Measurements from ENCODE around the gene PEX5L.
"Not testable (repeated sequence)": the region's sequence is repeated elsewhere in the genome, so short reads cannot be mapped to it uniquely, and the experiment has no call there.

Gene PEX5L

DNA sequence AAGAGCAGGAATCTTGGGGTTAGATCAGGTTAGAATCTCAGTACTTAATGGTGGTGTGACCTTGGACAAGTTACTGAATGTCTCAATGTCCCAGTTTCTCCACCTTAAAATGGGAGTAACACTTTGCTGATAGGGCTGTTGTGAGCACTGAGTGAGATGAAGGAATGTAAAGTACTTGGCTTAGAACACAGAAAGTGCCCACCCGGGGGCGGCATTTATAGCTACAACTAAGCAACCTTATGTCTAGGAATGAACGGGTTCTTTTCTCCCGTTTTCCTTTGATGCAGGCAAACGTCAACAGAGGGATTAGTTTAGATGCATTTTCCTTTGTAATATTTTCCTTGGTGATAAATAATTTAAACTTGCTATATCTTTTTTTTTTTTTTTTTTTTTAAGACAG is 207.3 kb downstream of the PEX5L start:
- no peak for DNase-seq

DNA sequence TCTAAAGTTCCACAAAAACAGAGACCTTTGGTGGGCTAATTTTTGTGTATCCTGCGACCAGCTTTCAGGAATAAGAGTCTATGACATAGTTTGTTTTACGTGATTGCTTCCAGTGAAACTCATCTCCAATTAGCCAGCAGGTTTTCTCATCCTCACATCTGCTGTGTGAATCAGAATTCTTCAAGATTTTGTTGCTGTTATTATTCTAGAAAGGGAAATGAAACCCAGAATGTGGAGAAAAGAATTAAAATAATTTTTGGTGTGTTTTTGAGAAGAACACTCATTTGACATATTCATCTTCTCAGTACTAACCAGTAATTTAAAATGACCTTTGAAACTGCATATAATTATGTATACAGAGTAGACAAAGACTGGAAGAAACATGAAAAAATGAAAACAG is 208.0 kb downstream of the PEX5L start:
- DNase-seq, result no peak

DNA sequence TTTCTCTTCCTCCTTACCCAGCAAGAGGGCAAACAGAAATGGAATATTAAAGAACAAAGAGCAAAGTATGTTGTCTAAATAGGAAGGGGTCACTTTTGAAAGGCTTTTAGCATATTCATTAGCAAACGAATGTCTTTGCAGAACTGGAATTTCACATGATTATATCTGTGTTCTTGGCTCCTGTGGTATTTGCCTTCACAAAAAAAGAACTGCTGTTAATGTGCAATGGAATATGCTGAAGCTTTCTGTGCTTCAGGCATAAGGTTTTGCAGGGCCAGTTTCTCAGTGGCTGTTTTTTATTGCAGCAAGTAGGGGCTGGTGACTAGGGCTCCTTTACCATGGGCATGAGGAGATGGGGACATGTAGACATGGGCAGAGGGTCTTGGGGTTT is 210.5 kb downstream of the PEX5L start:
- DNase-seq, result no peak

DNA sequence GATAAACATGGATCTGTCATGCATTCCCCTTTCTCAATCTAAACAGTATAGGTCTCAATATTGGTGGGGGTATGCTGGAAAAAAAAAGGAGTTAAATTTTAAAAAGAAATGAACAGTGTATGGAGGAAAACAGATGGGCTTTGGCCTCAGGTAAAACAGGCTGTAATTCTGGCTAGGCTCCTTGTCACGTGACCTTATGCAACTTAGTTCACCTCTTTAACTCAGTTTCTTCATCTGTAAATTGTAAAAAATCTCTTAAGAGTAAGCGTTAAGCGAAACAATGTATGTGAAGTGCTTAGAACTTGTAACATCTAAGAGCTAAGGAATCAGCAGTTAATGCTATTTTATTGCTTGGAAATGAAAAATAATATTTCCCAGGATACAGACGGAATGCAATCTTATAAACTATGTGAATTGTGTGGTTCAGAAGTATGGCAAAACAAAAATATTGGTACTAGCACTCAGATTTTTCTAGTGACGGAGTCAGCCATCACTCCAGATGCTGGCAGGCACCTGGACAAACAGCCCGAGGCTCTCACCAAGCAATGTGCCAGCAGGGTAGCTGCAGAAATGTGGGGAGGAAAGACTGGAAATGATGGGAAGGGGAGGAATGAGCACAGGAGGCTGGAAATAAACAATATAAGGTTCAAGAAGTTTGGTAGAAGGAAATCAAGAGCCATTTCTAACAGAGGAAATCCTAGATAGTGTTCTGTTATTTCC is 211.1 kb downstream of the PEX5L start:
- DNase-seq, result no peak

DNA sequence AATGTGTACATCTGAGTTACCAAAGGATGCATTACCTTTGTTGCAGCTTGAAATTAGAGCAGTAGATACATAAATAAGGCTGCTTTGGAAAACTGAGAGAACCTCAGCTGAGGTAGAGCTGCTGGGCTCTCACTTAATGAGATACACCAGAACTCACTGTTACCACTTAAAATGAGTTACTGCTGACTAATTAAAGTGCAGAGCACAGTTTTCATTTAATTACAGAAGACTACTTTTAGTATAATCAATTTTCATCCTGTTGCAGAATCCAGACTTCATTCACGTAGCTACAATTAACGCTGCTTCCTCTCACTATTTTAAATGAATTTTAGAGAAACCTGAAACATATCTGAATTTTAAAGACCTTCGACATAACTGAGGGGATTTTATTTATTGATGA is 214.4 kb downstream of the PEX5L start:
- no peak for DNase-seq

DNA sequence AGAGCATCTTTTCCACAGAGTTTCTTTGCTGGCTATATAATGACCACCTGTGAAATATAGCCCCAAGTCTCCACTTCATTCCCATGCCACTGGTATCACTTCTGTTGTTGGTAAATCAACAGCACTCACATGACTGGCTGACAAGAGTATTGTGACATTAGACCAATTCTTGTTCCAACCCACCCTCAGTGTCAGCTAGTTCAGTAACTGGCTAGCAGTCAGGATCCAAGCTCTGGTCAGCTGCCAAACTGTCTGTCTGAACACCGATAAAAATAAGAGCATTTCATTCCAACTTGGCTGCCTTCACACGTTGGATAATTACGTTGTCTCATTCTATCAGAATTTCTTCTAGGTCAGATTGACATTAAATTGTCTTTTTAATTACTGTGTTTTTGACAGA is 217.4 kb downstream of the PEX5L start:
- DNase-seq, result no peak

DNA sequence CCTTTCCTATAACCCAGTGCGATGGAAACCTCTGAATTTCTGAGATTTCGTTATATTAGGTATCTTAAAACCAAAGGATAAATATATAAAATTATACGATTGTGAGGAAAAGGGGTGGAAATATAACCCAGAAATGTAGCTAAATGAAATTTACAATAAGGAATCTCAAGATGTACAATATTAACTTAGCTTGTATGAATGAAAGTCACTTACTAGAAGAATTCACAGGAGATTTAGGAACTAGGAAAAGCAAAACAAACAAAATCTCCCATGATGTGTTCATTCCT is 224.7 kb downstream of the PEX5L start:
- no peak for DNase-seq

DNA sequence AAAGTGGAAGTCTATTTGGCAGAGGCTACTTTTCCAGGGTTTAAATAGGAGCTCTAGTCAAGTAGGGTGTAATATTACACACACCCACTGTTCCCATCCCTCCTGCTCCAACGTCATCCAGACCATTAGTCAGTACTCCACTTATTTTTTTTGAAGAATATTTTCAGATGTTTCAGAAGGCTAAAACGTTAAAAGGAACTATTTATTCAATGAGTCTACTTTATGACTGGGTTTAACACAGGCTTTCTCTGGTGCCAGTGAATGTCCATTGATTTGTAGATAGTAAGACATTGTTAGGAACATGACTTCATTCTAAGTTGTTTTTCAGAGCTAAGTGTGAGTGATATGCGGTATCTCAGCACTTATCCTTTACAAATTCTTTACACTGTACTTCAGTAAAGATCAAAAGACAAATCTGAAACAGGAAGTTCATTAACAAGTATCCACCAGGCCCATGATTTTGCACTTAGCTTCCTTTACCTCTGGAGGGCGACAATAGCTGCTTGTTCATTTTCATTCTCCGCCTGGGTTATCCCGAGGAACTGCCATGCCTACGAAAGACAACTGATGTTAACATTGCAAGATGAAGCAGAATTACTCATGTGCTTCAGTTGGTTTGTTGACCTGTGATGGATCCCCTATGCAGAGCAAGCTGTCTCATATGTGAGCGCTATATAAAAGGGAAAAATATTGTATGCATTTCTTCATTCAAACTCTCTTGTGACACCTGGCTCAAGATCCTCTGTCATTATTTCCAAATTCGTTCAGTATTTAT is 225.2 kb downstream of the PEX5L start:
- no peak for DNase-seq

DNA sequence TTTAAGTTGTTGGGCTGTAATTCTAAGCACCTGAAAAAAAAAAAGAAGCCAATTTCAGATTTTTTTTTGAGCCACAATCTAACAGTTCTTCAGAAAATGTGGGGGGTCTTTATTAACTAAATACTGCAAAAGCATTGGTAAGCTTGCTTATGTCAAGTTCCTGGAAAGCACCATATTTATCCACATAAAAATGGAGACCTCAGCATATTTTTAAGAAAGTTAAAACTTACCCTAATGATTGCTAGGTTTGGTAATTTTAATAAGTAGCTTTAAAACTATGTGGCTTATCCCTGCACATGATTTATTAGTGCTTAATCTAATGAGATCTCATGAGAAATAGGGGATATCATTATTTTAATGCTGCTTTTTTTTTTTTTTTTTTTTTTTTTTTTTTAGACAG is 227.1 kb downstream of the PEX5L start:
- DNase-seq, result no peak

DNA sequence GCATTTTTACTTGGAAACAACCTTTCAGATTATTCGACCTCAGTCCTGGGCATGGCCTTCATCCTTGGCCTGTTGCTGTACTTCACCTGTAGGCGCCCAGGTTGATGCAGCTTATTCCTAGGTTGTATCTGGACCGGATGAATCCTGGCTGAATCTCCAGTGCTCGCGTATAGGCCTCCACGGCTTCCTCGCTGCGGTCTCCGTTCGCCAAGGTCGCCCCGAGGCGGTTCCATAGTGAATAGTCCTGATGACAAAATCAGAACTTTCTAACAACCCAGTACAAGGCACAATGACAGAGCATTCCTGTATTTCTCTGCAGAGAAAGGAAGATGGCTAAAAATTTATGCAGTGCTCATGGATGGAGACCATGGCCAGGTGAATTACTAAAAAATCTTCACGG is 229.1 kb downstream of the PEX5L start:
- no peak for DNase-seq

DNA sequence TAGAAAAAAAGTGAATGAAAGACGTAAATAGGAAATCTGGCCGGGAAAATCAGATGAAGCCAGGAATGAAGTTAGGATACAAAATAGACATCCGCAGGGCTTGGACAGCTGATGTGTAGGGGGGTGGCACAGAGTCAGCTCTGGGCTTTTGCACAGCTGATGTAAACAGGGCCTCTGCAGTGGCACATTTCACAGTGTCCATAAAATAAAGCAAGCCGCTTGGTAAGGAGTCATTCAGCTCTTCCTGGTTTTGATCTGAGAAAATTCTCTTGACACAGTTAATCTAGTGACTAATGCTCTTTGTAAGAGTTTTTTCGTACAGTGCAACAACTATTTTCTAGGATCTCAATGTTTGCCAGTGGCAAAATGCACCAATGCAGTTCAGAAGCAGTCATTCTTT is 230.6 kb downstream of the PEX5L start:
- DNase-seq, result no peak

DNA sequence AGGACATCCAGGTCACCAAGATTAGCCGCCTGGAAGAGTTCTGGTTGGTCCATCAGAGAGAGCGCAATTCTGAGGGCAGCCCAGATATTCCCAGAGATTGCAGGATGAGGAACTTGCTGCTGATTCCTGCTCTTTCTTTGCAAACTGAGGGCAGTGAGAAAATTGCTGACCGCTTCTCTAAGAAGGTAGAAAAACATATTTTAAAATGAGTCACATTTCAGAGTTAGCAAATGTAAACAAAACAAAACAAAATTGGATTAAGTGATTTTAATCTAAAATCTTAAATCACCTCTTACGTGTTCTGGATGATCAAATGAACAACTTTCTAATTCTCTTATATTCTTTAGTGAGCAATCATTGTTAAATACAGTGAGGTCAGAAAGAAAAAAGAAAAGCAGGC is 234.9 kb downstream of the PEX5L start:
- no peak for DNase-seq

DNA sequence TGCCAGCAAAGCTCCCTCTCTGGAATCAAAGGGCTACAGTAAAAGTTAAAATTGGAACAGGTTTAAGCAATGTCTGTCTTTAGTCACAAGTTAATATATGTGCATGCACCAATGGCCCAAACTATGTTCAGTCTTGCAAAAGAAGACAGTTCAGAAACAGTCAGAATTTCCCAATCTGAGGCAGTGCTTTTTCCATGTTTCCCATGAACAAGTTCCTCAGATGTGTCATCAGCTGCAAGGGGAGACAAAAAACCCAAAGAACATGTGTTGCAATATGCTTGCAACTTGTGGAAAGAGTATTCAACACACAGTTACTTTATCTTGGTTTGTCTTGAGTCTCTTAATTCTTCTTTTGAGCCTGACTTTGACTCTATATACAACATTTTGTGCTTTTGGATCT is 235.5 kb downstream of the PEX5L start:
- no peak for DNase-seq

DNA sequence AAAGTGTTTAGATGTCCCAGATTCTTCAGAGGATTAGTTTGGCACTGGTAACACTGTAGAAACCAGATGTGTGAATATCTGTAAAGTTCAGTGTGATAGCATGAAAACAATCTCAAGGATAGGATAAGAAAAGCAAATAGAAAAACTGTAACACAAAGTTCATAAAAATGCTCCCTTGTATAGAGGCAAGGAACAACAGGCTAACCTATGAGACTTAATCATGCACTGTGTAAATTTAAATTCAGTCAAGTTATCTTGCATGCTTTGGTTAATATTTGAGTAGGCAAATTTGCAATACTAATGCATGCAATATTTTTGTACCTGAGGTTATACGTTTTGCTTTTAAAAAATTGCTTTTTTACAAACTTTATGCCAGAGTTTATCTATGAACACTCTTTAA is 239.5 kb downstream of the PEX5L start:
- DNase-seq, result no peak

DNA sequence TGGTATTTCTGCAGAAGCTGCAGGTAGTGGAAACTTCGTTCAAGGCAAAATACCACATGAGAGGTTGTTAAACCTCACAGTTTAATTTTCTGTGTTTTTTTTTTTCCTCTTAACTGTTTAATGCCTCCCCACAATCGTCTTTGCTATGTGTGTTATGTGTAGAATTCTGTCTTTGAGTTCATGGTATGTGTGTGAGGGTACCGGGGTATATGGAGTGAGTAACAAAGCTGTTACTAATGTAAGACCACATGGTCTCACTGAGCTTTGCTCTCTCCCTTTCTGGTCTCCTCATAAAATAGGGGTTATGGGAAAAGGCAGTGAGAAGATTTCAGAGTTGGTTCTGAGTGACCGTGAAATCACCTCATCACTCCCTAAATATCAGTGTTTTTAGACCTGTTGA is 240.3 kb downstream of the PEX5L start:
- DNase-seq, result no peak

DNA sequence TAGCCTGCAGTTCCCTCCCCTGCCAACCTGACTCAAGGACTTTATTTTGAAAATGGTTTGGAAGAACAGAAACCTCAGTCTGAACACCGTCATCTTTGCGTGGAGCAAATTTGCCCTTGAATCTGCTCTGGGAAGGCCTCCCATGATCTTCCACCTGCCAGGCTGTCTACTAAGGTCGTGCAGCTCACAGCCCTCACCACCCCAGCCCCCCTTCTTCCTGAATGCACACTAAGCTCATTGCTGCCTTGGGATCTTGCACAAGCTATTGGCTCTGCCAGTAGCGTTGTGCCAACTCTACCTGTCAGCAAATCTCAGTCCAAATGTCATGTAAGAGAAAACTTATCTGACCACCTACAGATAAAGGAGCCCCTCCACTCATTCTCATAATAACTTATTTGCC is 242.4 kb downstream of the PEX5L start:
- DNase-seq, result no peak

DNA sequence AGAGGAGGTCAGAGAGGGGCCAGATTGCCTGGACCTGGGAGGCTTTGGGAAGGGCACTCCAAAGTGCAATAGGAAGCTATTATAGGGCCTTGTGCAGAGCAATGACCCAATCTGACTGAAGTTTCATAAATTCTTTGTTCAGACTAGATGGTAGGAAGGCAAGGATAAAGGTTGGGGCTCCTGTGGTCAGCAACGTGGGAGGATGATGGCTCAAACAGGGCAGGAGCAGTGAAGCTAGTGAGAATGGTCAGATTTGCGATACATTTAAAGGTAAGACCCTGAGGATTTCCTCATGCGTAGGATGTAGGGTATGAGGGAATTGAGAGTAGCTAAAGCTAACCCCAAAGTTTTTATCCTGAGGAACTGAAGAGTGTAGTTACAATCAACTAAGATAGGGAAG is 244.9 kb downstream of the PEX5L start:
- DNase-seq, result no peak

DNA sequence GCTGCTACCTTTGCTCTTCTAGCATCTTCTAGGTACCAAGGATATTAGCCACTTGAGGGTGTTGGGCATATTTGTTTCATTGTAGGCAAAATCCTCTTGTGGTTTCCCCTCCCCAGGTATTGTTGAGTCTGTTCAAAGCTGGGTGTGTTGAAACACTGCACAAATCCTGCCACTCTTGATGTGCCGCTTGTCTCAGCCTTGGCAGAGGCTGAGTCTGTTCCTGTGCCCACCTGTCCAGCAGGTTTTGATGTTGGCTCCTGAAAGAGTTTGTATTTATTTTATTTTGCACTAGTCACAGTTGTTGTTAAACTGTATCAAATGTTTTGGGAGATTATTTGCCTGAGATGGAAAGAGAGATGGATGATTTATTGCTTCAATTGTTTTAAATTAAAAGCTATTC is 247.7 kb downstream of the PEX5L start:
- no peak for DNase-seq

DNA sequence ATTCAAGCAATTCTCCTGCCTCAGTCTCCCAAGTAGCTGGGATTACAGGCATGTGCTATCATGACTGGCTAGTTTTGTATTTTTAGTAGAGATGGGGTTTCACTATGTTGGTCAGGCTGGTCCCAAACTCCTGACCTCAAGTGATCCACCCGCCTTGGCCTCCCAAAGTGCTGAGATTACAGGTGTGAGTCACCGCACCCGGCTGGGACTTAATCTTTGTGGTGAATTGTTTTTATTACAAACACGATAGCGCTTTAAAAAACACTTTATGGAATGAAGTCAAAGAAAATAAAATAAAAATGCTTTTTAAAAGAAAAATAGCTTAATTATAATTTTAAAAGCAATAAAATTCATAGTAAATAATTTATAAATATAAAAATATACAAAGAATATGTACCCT is 253.9 kb downstream of the PEX5L start:
- not testable (repeated sequence) for DNase-seq

DNA sequence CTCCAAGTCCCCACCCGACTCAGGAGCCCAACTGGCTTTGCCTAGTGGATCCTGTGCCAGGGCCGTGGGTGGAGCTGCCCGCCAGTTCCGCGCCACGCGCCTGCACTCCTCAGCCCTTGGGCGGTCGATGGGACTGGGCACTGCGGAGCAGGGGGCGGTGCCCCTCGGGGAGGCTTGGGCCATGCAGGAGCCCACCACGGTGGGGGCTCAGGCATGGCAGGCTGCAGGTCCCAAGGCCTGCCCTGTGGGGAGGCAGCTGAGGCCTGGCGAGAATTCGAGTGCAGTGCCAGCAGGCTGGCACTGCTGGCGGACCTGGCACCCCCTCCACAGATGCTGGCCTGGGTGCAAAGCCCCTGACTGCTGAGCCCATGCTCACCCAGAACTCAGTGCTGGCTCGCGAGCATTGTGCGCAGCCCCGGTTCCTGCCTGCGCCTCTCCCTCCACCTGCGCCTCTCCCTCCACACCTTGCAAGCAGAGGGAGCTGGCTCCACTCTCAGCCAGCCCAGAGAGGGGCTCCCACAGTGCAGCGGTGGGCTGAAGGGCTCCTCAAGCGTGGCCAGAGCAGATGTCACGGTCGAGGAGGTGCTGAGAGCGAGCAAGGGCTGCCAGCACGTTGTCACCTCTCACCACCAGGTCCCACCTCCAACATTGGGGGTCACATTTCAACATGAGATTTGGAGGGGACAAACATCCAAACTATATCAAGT is 261.2 kb downstream of the PEX5L start:
- DNase-seq, result no peak

DNA sequence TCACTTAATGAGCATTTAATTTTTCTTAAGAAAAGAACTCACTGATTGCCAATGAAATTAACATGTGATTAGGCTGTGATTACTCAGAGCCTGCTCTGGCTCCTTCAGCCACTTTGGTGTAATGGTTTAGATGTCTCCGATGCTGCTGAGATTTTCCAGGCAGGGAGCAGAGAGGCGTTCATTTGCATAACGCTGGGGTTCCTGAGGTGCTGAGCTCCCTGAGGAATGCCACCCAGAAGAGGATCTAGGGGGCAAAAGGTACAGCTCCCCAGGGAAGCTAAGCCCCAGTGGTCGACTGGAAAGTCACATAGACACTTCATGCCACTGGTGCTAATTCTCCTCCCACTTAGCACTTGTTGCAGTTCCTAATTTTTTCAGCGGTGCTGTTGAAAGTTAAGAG is 264.4 kb downstream of the PEX5L start:
- DNase-seq, result no peak

DNA sequence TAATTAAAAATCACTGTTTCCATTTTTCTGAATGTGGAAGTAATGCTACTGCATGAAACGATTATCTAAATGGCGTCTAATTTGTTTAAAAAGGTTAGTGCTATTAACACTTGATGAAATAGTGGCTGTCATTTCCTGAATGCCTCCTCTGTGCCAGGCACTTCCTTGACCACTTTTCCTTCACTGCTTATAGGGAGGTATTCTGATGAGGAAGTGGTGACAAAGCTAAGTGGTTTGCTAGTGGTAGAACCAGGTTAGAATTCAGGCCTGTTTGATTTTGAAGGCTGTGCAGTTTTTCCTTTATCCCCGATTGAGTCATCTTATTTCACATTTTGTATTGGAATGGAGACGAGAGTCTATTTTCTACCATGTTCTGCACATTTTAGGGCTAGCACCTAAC is 264.9 kb downstream of the PEX5L start:
- no peak for DNase-seq

DNA sequence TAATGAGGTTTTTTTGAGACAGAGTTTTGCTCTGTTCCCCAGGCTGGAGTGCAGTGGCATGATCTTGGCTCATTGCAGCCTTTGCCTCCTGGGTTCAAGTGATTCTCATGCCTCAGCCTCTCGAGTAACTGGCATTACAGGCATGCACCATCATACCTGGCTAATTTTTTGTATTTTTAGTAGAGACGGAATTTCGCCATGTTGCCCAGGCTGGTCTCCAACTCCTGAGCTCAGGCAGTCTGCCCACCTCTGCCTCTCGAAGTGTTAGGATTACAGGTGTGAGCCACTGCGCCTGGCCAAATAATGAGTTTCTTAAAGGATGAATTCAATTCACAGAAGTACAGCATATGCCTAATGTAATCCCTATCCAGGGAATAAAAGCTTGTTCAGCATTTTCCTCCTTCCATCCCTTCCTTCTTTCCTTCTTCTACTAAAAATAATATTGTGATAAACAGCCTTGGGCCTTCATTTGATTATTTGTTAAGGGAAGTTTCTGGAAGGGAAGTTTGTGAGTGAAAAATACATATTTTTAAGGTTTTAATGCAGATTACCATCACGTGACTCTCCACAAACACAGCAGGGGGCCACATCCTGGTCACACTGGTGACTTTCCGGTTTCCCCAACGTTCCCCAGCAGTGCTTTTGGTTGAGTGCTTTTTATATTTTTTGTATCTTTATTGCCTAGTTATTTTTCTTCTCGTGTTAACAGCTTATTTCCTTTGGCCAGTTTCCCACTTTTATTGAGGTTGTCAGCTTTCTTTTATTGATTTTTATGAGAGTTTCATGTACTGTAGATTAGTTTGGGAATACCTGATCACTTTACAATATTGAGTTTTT is 267.1 kb downstream of the PEX5L start:
- no peak for DNase-seq

DNA sequence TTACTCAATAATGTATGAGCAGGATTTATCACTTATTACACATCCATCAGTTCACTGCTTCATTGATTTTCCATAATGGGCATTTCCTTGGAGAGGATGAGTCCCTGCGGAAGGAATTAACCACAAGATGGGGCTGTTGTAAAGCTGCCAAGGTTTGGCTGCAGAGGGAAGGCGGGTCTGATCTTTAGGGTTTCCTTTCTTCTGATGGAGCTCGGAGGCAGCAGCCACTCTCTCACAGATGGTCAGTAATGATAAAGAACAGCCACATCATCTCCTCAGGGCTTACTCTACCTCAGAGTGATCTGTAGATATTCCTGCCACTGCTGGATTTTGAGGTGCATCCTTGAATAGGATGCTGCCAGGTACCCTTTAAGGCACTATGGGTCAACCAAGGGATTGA is 268.7 kb downstream of the PEX5L start:
- DNase-seq, result no peak

Data from stimulated activated CD4-positive, alpha-beta T cell treated with anti-CD3 and anti-CD28 coated beads, Interleukin-1b, Interleukin-23, amount 100 ng/mL, for 48 hours (primary cell).